HG02938 (cell line): ENCODE results near the gene CD68.

Source experiments
- ATAC-seq: cut with Tn5 transposase; IDR thresholded peaks from one replicate; pipeline ENCODE4 v1.9.1; 2021; ENCODE audit warnings: mild to moderate bottlenecking, moderate library complexity; ENCODE audit not compliant: unreplicated experiment

Gene CD68

GRCh38 chr17:7579001-7579833 lies at the start of gene CD68:
TSS of gene CD68 (plus strand) at chr17:7579638. CDS start at chr17:7579678, 40 bp downstream.
- ATAC-seq: peak; percentile 41

- no peak for ATAC-seq
These were observed 49.2 kb upstream of the CD68 start for GRCh38 chr17:7530023-7530900.

DNA sequence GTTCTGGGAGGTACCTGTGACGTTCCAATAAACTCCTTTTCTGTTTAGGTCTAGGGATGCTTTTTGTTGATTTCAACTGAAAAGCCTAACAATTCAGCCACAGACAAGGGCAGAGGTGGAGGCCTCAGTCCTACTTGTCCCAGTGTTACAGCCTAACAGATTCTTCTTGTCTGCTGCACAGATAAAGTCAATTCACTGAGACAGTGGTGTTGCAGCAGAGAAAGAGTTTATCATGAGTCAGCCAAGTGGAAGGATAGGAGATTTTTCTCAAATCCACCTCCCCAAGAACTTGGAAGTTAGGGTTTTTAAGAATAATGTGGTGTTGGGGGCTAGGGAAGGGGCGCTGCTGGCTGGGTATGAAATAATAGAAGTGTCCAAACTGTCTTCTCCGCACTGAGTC lies 41.4 kb upstream of the CD68 start:
- ATAC-seq: no peak

DNA sequence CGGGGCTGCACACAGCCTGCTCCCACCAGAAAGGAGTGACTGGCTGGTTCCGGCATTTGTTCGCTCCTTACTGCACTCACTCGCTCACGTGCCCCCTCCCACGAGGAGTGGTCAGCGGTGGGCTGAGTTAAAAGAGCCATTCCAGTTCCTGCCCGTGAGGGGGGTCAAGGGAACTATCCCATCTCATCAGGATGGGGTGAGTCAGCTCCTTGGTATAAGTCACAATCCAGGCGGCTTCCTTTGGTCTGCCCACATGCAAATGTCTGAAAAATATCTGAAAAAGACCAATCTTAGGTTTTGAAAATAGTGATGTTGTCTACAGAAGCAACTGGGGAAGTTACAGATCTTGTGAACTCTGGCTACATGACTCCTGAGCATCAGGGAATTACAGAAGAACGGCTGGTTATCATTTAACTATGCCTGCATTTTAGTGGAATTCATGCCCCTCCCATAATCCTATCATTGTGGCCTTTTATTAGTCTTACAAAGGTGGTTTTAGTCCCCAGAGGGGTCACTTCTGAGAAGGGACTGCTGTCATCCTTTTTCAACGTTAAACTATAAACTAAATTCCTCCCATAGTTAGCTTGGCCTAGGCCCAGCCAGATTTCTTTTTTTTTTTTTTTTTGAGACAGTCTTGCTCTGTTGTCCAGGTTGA lies 40.4 kb upstream of the CD68 start:
- no peak for ATAC-seq

DNA sequence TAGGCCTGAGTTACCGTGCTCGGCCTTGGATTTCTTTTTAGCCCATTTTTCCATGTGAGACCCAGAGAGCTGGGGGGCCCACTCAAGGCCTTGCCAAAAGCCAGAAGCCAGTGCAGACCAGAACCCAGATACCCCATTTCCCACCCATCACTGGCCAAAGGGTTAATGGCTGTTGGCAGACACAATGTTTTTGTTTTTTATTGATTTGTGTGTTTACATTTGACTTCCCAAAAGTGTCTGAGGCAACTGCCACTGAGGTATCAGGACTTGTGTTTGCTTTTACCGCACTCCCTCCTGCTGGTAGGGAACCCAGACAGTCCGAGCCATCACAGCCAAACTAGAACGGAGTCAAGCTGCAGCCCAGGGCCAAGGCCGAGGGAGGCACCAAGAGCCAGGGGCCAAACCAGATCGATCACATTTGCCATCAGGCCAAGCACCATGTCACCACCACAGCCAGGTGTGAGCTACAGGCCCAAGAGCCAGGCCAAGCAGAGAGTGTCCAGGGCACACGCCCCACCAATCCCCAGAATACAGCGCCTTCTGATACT lies 38.3 kb upstream of the CD68 start:
- ATAC-seq: no peak

GRCh38 chr17:7544911-7545310 lies 34.5 kb upstream of the CD68 start:
- ATAC-seq: no peak

GRCh38 chr17:7548585-7549400 lies 30.6 kb upstream of the CD68 start, which contains the start of gene TNFSF12:
TSS of gene TNFSF12 (plus strand) at chr17:7549058. CDS start at chr17:7549154, 96 bp downstream.
- no peak for ATAC-seq

GRCh38 chr17:7549401-7550055 lies 29.9 kb upstream of the CD68 start:
- no peak for ATAC-seq

GRCh38 chr17:7550344-7550743 lies 29.1 kb upstream of the CD68 start:
- no peak for ATAC-seq

- no peak for ATAC-seq
These were observed 28.0 kb upstream of the CD68 start for GRCh38 chr17:7551396-7551795.

DNA sequence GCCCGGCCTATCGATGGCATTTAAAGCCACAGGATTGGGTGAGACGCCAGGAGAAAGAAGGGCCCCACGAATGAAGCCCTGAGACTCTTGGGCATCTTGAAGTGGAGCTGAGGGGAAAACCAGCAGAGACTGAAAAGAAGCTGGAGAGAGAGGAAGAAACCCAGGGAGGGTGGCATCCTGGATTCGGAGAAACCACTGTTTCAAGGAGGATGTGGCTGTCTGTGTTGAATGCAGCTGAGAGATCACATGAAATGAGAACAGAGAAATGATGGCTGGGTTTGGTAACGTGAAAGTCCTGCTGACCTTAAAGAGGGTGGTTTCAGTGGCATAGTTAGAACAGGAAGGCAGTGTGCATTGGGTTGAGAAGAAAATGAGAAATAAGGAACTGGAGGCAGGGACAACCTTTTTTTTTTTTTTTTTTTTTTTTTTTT lies 26.8 kb upstream of the CD68 start:
- peak; percentile 74 for ATAC-seq

- ATAC-seq: no peak
These were observed 26.1 kb upstream of the CD68 start for GRCh38 chr17:7553356-7553755.

GRCh38 chr17:7555320-7555948 lies 24.0 kb upstream of the CD68 start:
- ATAC-seq: no peak

DNA sequence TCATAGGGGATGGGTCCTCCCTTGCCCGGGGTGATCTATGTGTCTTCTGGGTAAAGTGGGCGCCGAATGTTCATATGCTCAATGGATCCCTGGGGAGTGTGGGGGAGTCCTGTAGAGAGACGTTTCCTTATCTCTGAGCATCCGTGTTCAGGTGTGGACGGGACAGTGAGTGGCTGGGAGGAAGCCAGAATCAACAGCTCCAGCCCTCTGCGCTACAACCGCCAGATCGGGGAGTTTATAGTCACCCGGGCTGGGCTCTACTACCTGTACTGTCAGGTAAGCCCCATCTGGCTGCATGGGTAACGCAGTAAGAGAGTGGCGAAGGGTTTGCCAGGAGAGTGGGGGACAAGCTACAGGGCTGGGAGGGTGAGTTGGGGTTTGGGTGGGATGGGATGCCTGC lies 22.8 kb upstream of the CD68 start:
- no peak for ATAC-seq

DNA sequence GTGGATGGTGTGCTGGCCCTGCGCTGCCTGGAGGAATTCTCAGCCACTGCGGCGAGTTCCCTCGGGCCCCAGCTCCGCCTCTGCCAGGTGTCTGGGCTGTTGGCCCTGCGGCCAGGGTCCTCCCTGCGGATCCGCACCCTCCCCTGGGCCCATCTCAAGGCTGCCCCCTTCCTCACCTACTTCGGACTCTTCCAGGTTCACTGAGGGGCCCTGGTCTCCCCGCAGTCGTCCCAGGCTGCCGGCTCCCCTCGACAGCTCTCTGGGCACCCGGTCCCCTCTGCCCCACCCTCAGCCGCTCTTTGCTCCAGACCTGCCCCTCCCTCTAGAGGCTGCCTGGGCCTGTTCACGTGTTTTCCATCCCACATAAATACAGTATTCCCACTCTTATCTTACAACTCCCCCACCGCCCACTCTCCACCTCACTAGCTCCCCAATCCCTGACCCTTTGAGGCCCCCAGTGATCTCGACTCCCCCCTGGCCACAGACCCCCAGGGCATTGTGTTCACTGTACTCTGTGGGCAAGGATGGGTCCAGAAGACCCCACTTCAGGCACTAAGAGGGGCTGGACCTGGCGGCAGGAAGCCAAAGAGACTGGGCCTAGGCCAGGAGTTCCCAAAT lies 22.2 kb upstream of the CD68 start:
- ATAC-seq: no peak

GRCh38 chr17:7557775-7558543 lies 21.5 kb upstream of the CD68 start:
- no peak for ATAC-seq

GRCh38 chr17:7558544-7559319 lies 20.7 kb upstream of the CD68 start, which contains the start of gene TNFSF13:
TSS of gene TNFSF13 (plus strand) at chr17:7558750. CDS start at chr17:7559040, 290 bp downstream.
- ATAC-seq: no peak
